HG03159 (cell line): ENCODE measurements around the gene FNDC3A.

Experiments used
- ATAC-seq: cut with Tn5 transposase; IDR thresholded peaks from one replicate; pipeline ENCODE4 v1.9.1; 2021; ENCODE audit warnings: mild to moderate bottlenecking, moderate library complexity; ENCODE audit not compliant: unreplicated experiment

FNDC3A gene

GRCh38 chr13:49246850-49247642 lies 271.3 kb downstream of the FNDC3A start:
- ATAC-seq: peak; percentile 29

GRCh38 chr13:49247643-49248621 lies 272.2 kb downstream of the FNDC3A start, which contains the start of gene CDADC1:
Gene CDADC1, plus strand, starts transcription at chr13:49247925. Its CDS starts 113 bp downstream, at chr13:49248038.
- ATAC-seq: peak; percentile 98

GRCh38 chr13:49248622-49249002 lies 272.9 kb downstream of the FNDC3A start:
- ATAC-seq: no peak

- ATAC-seq: no peak
Measured at GRCh38 chr13:49251326-49251725, 275.6 kb downstream of the FNDC3A start.

GRCh38 chr13:49253310-49253709 lies 277.6 kb downstream of the FNDC3A start:
- no peak for ATAC-seq

- ATAC-seq: no peak
Measured at GRCh38 chr13:49254007-49254406, 278.3 kb downstream of the FNDC3A start.

- ATAC-seq: no peak
Measured at GRCh38 chr13:49256841-49257240, 281.1 kb downstream of the FNDC3A start.

GRCh38 chr13:49258089-49258796 lies 282.5 kb downstream of the FNDC3A start:
- no peak for ATAC-seq
